Measurements from ENCODE around the gene SP140. TPM values are rescaled to one million over a fixed set of nuclear protein-coding genes. Genes with fewer than 3 reads are reported as not detected.

The SP140 gene
- total and polyA plus RNA-seq, 9 of the 15 experiments (the other 6 are each of a cell fraction or from before 2014, with no cell fraction given) = 0.04 to 1.1 (median 0.57) TPM; not detected in 1

- TF ChIP-seq HDAC3 (IDR thresholded peaks at IDR 0.05; ENCODE audit: borderline replicate concordance, partially characterized antibody) (no peak), KDM5B (IDR thresholded peaks at IDR 0.05; ENCODE audit: insufficient replicate concordance, low read depth, low read length) (peak; percentile 34), MAFF (IDR thresholded peaks at IDR 0.05; ENCODE audit: low read length) (no peak), PBX2 (CRISPR knock-in tag; IDR thresholded peaks at IDR 0.05; ENCODE audit: low read depth) (no peak), PBX2 (tag; conservative IDR thresholded peaks at IDR 0.05; ENCODE audit: low read depth) (no peak), ZBTB40 (IDR thresholded peaks at IDR 0.05) (peak; percentile 90), ZBTB40 (CRISPR knock-in tag; IDR thresholded peaks at IDR 0.05) (no peak), ZNF133 (CRISPR knock-in tag; IDR thresholded peaks at IDR 0.05) (no peak), NRF1 (conservative IDR thresholded peaks at IDR 0.05 in 1 of 2, IDR thresholded peaks at IDR 0.05 in 1 of 2) (peak; percentile 39 to 50; a peak in 2 of 4 replicates), MLLT1 (IDR thresholded peaks at IDR 0.05) (no peak), ZKSCAN3 (CRISPR knock-in tag; IDR thresholded peaks at IDR 0.05) (no peak), NR2C1 (IDR thresholded peaks at IDR 0.05) (peak; percentile 95), NR2C1 (tag; IDR thresholded peaks at IDR 0.05) (peak; percentile 95), MIER1 (IDR thresholded peaks at IDR 0.05; ENCODE audit: low read depth) (no peak)
These were observed 101.2 kb downstream of the SP140 start, which contains the start of gene SP140L (continued) for GRCh38 chr2:230326453-230327417.
